Lower leg skin (tissue), 3 donors: ENCODE data around the gene LIMS2.

Experiments
- POLR2A ChIP-seq, 2 donors: fragments of 450-650 bp; IDR thresholded peaks; one replicate each; pipeline ENCODE4 v1.6.1; 2016 to 2017; ENCODE audit warnings: antibody characterized with exemption in 2 of 2, mild to moderate bottlenecking in 1 of 2, moderate library complexity in 1 of 2
- TF ChIP-seq, protein P1 (sequence below), 3 donors: fragments of 450-650 bp; IDR thresholded peaks; one replicate each; pipeline ENCODE4 v1.5.1; 2016; ENCODE audit warnings: antibody characterized with exemption in 3 of 3, mild to moderate bottlenecking in 3 of 3, moderate library complexity in 2 of 3

DNA sequence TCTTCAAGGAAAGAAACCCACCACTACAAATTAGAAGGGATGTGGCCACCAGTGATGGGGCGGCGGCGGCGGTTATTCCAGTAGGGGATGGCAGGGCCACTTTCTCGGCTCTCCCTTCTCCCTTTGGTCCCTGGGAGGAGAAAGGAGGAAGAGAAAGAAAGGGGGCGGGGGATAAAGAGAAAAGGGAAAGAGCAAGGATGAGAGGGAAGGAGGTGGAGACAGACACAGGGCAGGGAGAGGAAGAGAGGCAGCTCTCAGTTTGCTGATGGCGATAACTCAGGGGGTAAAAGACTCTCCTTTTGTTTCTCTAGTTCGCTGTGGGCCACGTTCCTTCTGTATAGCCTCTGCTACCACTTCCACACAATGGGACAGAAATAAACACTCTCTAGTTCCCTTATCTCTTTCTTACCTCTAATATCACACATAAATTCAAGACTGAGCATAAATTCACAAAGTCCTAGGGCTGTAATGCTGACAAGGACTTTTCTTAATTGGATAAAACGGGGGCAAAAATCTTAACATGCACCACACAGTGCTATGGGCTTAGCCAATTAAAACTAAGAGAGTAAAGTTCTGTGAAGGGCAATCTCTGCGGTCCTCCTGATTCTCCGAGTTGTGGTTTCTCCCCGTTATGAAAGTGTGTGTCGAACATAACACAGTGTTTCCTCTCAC is 40.6 kb upstream of the LIMS2 start:
- TF ChIP-seq, protein P1, sequence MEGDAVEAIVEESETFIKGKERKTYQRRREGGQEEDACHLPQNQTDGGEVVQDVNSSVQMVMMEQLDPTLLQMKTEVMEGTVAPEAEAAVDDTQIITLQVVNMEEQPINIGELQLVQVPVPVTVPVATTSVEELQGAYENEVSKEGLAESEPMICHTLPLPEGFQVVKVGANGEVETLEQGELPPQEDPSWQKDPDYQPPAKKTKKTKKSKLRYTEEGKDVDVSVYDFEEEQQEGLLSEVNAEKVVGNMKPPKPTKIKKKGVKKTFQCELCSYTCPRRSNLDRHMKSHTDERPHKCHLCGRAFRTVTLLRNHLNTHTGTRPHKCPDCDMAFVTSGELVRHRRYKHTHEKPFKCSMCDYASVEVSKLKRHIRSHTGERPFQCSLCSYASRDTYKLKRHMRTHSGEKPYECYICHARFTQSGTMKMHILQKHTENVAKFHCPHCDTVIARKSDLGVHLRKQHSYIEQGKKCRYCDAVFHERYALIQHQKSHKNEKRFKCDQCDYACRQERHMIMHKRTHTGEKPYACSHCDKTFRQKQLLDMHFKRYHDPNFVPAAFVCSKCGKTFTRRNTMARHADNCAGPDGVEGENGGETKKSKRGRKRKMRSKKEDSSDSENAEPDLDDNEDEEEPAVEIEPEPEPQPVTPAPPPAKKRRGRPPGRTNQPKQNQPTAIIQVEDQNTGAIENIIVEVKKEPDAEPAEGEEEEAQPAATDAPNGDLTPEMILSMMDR (IDR thresholded peaks at IDR 0.05): no peak
- no peak for TF ChIP-seq POLR2A (IDR thresholded peaks at IDR 0.05)
